GM12872 (cell line): ENCODE results near the gene MAGI2.

Experiments used
- TF ChIP-seq, protein P1 (sequence below): IDR thresholded peaks from 3 replicates; pipeline ENCODE4 v1.5.1; 2011; ENCODE audit warnings: low read depth, mild to moderate bottlenecking, low read length, moderate library complexity; ENCODE audit not compliant: insufficient read depth

MAGI2 gene

DNA sequence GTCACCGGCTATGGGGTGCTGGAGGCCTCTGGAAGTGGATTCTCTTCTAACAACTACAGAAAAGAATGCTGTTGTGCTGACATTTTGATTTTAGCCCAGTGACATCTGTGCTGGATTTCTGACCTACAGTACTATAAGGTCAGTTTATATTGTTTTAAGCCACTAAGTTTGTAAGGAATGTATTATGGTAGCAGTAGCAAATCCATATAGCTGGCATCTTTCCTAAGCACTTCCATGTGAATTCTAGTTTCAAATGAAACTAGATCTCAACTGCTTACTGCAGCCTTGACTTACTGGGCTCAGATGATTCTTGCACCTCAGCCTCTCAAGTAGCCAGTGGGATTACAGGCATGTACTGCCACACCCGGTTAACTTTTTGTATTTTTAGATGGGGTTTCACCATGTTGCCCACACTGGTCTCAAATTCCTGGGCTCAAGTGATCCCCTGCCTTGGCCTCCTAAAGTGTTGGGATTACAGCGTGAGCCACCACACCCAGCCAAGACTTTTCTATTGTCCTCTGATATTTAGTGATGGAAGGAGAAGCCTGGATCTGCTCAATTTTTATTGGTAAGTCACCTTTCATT, 1240.9 kb downstream of the MAGI2 start:
- TF ChIP-seq, protein P1, sequence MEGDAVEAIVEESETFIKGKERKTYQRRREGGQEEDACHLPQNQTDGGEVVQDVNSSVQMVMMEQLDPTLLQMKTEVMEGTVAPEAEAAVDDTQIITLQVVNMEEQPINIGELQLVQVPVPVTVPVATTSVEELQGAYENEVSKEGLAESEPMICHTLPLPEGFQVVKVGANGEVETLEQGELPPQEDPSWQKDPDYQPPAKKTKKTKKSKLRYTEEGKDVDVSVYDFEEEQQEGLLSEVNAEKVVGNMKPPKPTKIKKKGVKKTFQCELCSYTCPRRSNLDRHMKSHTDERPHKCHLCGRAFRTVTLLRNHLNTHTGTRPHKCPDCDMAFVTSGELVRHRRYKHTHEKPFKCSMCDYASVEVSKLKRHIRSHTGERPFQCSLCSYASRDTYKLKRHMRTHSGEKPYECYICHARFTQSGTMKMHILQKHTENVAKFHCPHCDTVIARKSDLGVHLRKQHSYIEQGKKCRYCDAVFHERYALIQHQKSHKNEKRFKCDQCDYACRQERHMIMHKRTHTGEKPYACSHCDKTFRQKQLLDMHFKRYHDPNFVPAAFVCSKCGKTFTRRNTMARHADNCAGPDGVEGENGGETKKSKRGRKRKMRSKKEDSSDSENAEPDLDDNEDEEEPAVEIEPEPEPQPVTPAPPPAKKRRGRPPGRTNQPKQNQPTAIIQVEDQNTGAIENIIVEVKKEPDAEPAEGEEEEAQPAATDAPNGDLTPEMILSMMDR: no peak

- TF ChIP-seq, protein P1: no peak
Observed at GRCh38 chr7:78207269-78207668, 1246.2 kb downstream of the MAGI2 start.

GRCh38 chr7:78206769-78207168, 1246.7 kb downstream of the MAGI2 start:
- TF ChIP-seq, protein P1: no peak

DNA sequence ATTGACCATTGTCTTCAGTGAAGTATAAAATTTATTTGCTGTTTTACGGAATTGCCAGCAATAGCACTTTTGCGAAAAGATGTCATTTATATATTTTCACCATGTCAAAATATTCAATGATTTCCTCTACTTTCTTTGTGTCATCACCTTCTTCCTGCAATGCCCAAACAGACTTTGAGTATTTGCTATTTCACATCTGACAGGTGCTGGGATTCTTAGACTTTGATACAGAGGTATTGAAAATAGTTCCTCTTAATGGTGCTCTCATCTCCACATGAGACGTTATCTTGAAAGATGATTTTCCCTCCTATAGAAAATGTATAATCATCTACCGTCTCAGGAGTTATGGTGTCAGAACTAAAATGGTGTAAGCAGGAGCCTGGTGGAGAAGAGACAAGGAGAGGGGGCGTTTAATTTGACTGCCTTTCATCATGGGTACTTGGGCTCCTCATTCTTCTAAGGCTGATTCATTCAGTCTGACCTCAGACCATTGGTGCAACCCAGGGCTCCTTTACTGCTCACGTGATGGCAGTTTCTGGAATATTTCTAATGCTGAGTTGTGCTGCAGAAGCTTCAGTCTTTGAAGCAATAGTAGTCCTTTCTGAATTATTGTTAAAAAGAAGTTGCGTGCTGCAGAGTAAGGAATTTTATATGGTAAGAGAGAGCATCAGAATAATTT, 1250.3 kb downstream of the MAGI2 start:
- TF ChIP-seq, protein P1: no peak

DNA sequence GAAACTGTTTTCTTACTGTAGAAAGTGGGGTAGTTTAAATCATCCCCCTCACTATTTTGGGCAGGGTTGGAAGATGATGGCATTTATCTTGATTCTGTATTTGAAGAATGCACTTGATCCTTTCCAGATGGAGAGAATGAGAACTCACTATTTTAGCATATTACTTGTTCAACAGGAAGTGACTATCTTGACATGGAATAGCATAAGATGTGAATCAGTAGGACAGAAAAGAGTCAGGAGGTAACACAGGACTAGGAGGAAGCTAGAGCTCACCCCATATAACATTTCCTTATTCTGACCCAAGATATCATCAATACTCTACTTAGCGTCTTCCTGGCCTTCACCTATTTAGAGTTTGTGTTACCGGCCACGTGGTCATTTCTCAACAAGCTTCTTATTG, 1254.7 kb downstream of the MAGI2 start:
- TF ChIP-seq, protein P1: no peak

DNA sequence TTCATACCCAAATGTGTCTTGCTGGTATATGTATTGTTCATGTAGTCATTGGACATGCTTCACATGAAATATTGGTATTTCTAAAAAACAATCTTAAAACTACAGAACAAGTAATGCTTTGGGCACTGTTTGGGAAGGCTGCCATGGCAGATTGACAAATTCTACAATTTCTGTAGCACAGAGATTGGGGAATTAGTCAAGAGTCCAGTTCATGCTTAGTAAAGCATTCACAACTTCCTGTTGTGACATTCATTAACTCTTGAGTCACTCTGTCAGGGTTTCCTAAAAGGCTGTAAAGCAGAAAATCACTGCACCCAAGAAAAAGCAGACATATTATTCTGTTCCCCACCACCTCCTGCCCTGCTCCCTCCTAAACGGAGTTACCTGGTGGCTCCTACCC, 1256.0 kb downstream of the MAGI2 start:
- TF ChIP-seq, protein P1: no peak

GRCh38 chr7:78195281-78195680, 1258.2 kb downstream of the MAGI2 start:
- TF ChIP-seq, protein P1: no peak
